HepG2 (cell line): ENCODE results near the gene FABP2. TPM values are rescaled to one million over a fixed set of nuclear protein-coding genes. Genes with fewer than 3 reads are reported as not detected.
A peak's percentile ranks its signal among the peaks of the same experiment; 100 is the strongest.
"Not testable (repeated sequence)": the region's sequence is repeated elsewhere in the genome, so short reads cannot be mapped to it uniquely, and the experiment has no call there.

Source experiments
- ARID5B ChIP-seq: IDR thresholded peaks from 2 replicates; pipeline ENCODE4 v1.4.0; 2020; ENCODE audit warnings: mild to moderate bottlenecking, missing genetic modification reagents
- ATF2 ChIP-seq: sonication (generic); formaldehyde crosslinking; IDR thresholded peaks from 2 replicates; pipeline ENCODE4 v1.4.0; 2020; ENCODE audit warnings: missing genetic modification reagents
- ATF4 ChIP-seq, 2 experiments: fragments of 450-650 bp in 1 of 2; sonication (generic) in 1 of 2; formaldehyde crosslinking; IDR thresholded peaks; 2 replicates each; pipeline versions ENCODE4 v1.5.0 to v1.8.0; 2020 to 2022; ENCODE audit warnings: mild to moderate bottlenecking in 1 of 2, missing genetic modification reagents in 1 of 2
- CEBPG ChIP-seq: IDR thresholded peaks from 2 replicates; pipeline ENCODE4 v1.6.1; 2016
- CREB1 ChIP-seq, 2 experiments: fragments of 450-650 bp in 1 of 2; IDR thresholded peaks; 2 replicates each; pipeline ENCODE4 v1.6.1; 2016 to 2017; ENCODE audit warnings: control low read depth in 1 of 2, mild to moderate bottlenecking in 1 of 2, missing compliant biosample characterization in 1 of 2, missing genetic modification characterization in 1 of 2
- CREM ChIP-seq, 2 experiments: sonication (generic) in 1 of 2; formaldehyde crosslinking in 1 of 2; IDR thresholded peaks; 2 replicates each; pipeline versions ENCODE4 v1.4.0 to v1.6.1; 2016 to 2020; ENCODE audit warnings: antibody characterized with exemption in 1 of 2, mild to moderate bottlenecking in 1 of 2, missing genetic modification reagents in 1 of 2
- ELF3 ChIP-seq: IDR thresholded peaks from 2 replicates; pipeline ENCODE4 v1.6.1; 2016; ENCODE audit warnings: missing genetic modification reagents, missing compliant biosample characterization
- ERF ChIP-seq: IDR thresholded peaks from 2 replicates; pipeline ENCODE4 v1.6.1; 2018; ENCODE audit warnings: missing biosample characterization, missing genetic modification reagents
- FOXP1 ChIP-seq, 2 experiments: fragments of 450-650 bp in 1 of 2; IDR thresholded peaks; 2 replicates each; pipeline ENCODE4 v1.6.1; 2017 to 2018; ENCODE audit warnings: antibody characterized with exemption in 1 of 2
- GATAD2A ChIP-seq: IDR thresholded peaks from 2 replicates; pipeline ENCODE4 v1.6.1; 2016
- HDAC2 ChIP-seq: sonication (generic); formaldehyde crosslinking; IDR thresholded peaks from 2 replicates; pipeline ENCODE4 v1.4.0; 2020; ENCODE audit warnings: missing genetic modification reagents
- HMG20A ChIP-seq: IDR thresholded peaks from 2 replicates; pipeline ENCODE4 v1.6.1; 2016; ENCODE audit warnings: borderline replicate concordance
- IRF2 ChIP-seq: IDR thresholded peaks from 2 replicates; pipeline ENCODE4 v1.6.1; 2018; ENCODE audit warnings: missing genetic modification reagents, missing compliant biosample characterization
- ISL2 ChIP-seq: sonication (generic); formaldehyde crosslinking; IDR thresholded peaks from 2 replicates; pipeline ENCODE4 v1.5.0; 2020; ENCODE audit warnings: missing genetic modification reagents
- KDM6A ChIP-seq: IDR thresholded peaks from 2 replicates; pipeline ENCODE4 v1.6.1; 2016; ENCODE audit warnings: low read depth
- KMT2B ChIP-seq: IDR thresholded peaks from 2 replicates; pipeline ENCODE4 v1.6.1; 2016; ENCODE audit warnings: missing genetic modification reagents, missing compliant biosample characterization
- NCOA2 ChIP-seq: sonication (generic); formaldehyde crosslinking; IDR thresholded peaks from 2 replicates; pipeline ENCODE4 v1.8.0; 2022; ENCODE audit warnings: inconsistent platforms
- PAXIP1 ChIP-seq: sonication (generic); formaldehyde crosslinking; conservative IDR thresholded peaks from 2 replicates; pipeline ENCODE4 v1.4.0; 2020; ENCODE audit warnings: mild to moderate bottlenecking, missing genetic modification reagents, moderate library complexity
- POLR2G ChIP-seq: fragments of 200-400 bp; formaldehyde crosslinking; IDR thresholded peaks from 2 replicates; pipeline ENCODE4 v1.6.1; 2018; ENCODE audit warnings: mild to moderate bottlenecking, low read depth, low read length, moderate library complexity
- YEATS4 ChIP-seq: sonication (generic); formaldehyde crosslinking; IDR thresholded peaks from 2 replicates; pipeline ENCODE4 v1.4.0; 2020; ENCODE audit warnings: missing genetic modification reagents, borderline replicate concordance
- polyA plus RNA-seq, 8 experiments: library from polyadenylated mRNA; depleted of rRNA in 3 of 8; stranded (reverse) in 7 of 8; unstranded in 1 of 8; fragments of >200 nt; fragmentation: Illumina TruSeq in 4 of 8; extraction: Trizol in 4 of 8; gene quantifications; 2 replicates each; pipeline versions ENCODE4 v1.2.1 to v1.2.3, GENCODE V29; 2011 to 2016; ENCODE audit warnings: low read depth in 4 of 8, missing spikeins in 1 of 8, mixed read lengths in 1 of 8; ENCODE audit not compliant: insufficient read depth in 1 of 8
- total RNA-seq, 5 experiments: library from RNA; depleted of rRNA; stranded (reverse); fragments of >200 nt; fragmentation: Illumina TruSeq; extraction: Trizol; gene quantifications; 2 replicates each; pipeline ENCODE4 v1.2.3, GENCODE V29; 2016; ENCODE audit warnings: low read depth in 1 of 5

The FABP2 gene
- total and polyA plus RNA-seq, 2 of the 13 experiments (the other 11 are each of a cell fraction or from before 2014, with no cell fraction given), result 0.78 to 1.2 TPM

- TF ChIP-seq ARID5B (CRISPR knock-in tag) (peak; percentile 79), CREM (IDR thresholded peaks at IDR 0.05) (peak; percentile 35; the same call in 1 of the 2 replicates), HDAC2 (CRISPR knock-in tag) (peak; percentile 35; the same call in 1 of the 2 replicates), FOXP1 (CRISPR knock-in tag; IDR thresholded peaks at IDR 0.05) (peak; percentile 18; the same call in 1 of the 2 replicates), YEATS4 (CRISPR knock-in tag) (peak; percentile 33; the same call in 1 of the 2 replicates), ATF4 (CRISPR knock-in tag; IDR thresholded peaks at IDR 0.05) (peak in 1 of 2 experiments; percentile 41; a peak in 1 of 4 replicates), ELF3 (CRISPR knock-in tag) (peak; percentile 51; the same call in 1 of the 2 replicates), PAXIP1 (CRISPR knock-in tag) (peak; percentile 76), KMT2B (peak; percentile 31; the same call in 1 of the 2 replicates), ATF2 (CRISPR knock-in tag) (peak; percentile 42; the same call in 1 of the 2 replicates), KDM6A (CRISPR knock-in tag) (peak; percentile 31; the same call in 1 of the 2 replicates), NCOA2 (CRISPR knock-in tag) (peak; percentile 44), ERF (CRISPR knock-in tag) (0 out of 2 replicates have a peak, but pooled peaks have one; percentile 25), GATAD2A (CRISPR knock-in tag) (peak; percentile 82), POLR2G (0 out of 2 replicates have a peak, but pooled peaks have one; percentile 34), HMG20A (peak; percentile 41; the same call in 1 of the 2 replicates), CEBPG (peak; percentile 88), CREB1 (CRISPR knock-in tag; IDR thresholded peaks at IDR 0.05) (peak; percentile 39; the same call in 1 of the 2 replicates), ISL2 (CRISPR knock-in tag) (peak; percentile 48; the same call in 1 of the 2 replicates), IRF2 (CRISPR knock-in tag) (0 out of 2 replicates have a peak, but pooled peaks have one; percentile 31)
- TF ChIP-seq CREM (CRISPR knock-in tag; IDR thresholded peaks at IDR 0.05); FOXP1 (IDR thresholded peaks at IDR 0.05); CREB1 (IDR thresholded peaks at IDR 0.05): not testable (repeated sequence)
Measured at GRCh38 chr4:119370951-119371683, 49.2 kb upstream of the FABP2 start (continued).
